Prostate gland (tissue), 2 donors: ENCODE data around the gene ITGBL1. TPM values are rescaled to one million over a fixed set of nuclear protein-coding genes. Genes with fewer than 3 reads are reported as not detected.

Experiments used
- DNase-seq: peaks from one replicate; pipeline ENCODE4 v3.0.0-alpha.2; 2019; ENCODE audit warnings: low spot score
- H3K27ac ChIP-seq, 2 donors: fragments of 200-600 bp; sonication (generic); 2 replicates each; pipeline ENCODE4 v1.5.1; 2017 to 2019
- H3K27me3 ChIP-seq: fragments of 200-600 bp; sonication (generic); replicated peaks from 2 replicates; pipeline ENCODE4 v1.5.1; 2019; ENCODE audit not compliant: insufficient read depth
- H3K36me3 ChIP-seq, 2 donors: fragments of 200-600 bp; sonication (generic); 1 replicate in 1 of 2; 2 replicates in 1 of 2; pipeline versions ENCODE4 v1.5.1 to v1.8.1; 2017 to 2019
- H3K4me1 ChIP-seq: fragments of 200-600 bp; sonication (generic); replicated peaks from 2 replicates; pipeline ENCODE4 v1.5.1; 2019
- H3K4me3 ChIP-seq, 2 donors: fragments of 200-600 bp; sonication (generic); 2 replicates each; pipeline ENCODE4 v1.5.1; 2017 to 2019
- H3K9me3 ChIP-seq: fragments of 200-600 bp; sonication (generic); 2 replicates; pipeline ENCODE4 v1.5.1; 2017
- CTCF ChIP-seq, 4 experiments: fragments of 200-600 bp in 2 of 4; fragments of 450-650 bp in 2 of 4; sonication (generic) in 2 of 4; IDR thresholded peaks; 1 replicate in 3 of 4; 2 replicates in 1 of 4; pipeline ENCODE4 v1.5.1; 2016 to 2019; ENCODE audit warnings: antibody characterized with exemption in 4 of 4, mild to moderate bottlenecking in 2 of 4, moderate library complexity in 2 of 4
- POLR2A ChIP-seq: fragments of 450-650 bp; IDR thresholded peaks from one replicate; pipeline ENCODE4 v1.6.1; 2016; ENCODE audit warnings: antibody characterized with exemption, mild to moderate bottlenecking
- POLR2AphosphoS5 ChIP-seq: sonication (generic); formaldehyde crosslinking; IDR thresholded peaks from one replicate; pipeline ENCODE4 v1.6.1; 2017; ENCODE audit warnings: antibody characterized with exemption
- WGBS: methylation state at CpG from one replicate; pipeline ENCODE4 v1.1.5; 2018; 5-methylcytosine and 5-hydroxymethylcytosine counted together
- intact Hi-C: fragments of 100-400 bp; cut with DNase I; formaldehyde crosslinking; loops from one replicate; pipeline ENCODE4 v1.14.2; 2022
- total RNA-seq, 2 donors: library from RNA; depleted of rRNA; stranded (reverse); fragments of >200 nt; gene quantifications; one replicate each; pipeline ENCODE4 v1.1.0, GENCODE V29; 2016

Gene ITGBL1
- total RNA-seq, 2 donors from 2014 or later = 0.09 to 9.0 TPM

GRCh38 chr13:101457176-101457575 lies 4.7 kb downstream of the ITGBL1 start:
- WGBS = 85% methylated on average over 2 of the region's 2 CpGs
- Histone ChIP-seq H3K4me3 (no peak overlapping the region), H3K9me3 (no peaks in the 10 kb centered on the region), H3K4me1 (no peaks in the 10 kb centered on the region), H3K27me3 (no peaks in the 10 kb centered on the region), H3K36me3 (no peaks in the 10 kb centered on the region), H3K27ac (no peak overlapping the region)
- TF ChIP-seq POLR2AphosphoS5 = no peak
- no peak for TF ChIP-seq CTCF (IDR thresholded peaks at IDR 0.05)
- no peak for TF ChIP-seq POLR2A
- intact Hi-C loops = no loop called here
- DNase-seq = no peak

DNA sequence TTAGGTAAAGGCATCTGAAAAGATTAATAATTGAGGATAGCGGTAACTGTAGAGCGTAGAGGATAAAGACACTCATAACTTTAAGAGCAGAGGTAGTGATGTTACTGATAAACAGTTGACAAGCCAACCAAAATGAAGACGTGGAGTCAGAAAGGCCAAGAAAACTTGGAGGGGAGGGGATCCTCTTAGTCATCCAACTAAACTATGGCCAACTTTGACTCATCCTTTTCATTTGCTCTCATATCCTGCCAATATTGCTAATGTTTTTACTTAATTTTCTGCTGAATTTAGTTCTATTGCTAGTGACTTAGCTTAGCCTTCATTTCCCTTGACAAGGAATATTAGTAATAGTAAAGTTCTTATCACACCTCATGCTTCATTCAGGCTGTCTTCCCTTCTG lies 13.4 kb downstream of the ITGBL1 start:
- H3K36me3 ChIP-seq = no peaks in the 10 kb centered on the region
- no peaks in the 10 kb centered on the region for H3K9me3 ChIP-seq
- WGBS = 72% methylated on average over 3 of the region's 3 CpGs
- no peaks in the 10 kb centered on the region for H3K27me3 ChIP-seq
- no peak for TF ChIP-seq CTCF (IDR thresholded peaks at IDR 0.05)
- TF ChIP-seq POLR2AphosphoS5 = no peak
- no peak for TF ChIP-seq POLR2A
- no peak for DNase-seq
- intact Hi-C loops = no loop called here
- H3K4me1 ChIP-seq = no peaks in the 10 kb centered on the region
- H3K4me3 ChIP-seq = no peak overlapping the region
- no peak overlapping the region for H3K27ac ChIP-seq

GRCh38 chr13:101467415-101467814 lies 14.9 kb downstream of the ITGBL1 start:
- intact Hi-C loops = no loop called here

GRCh38 chr13:101473458-101473857 lies 21.0 kb downstream of the ITGBL1 start:
- WGBS = 81% methylated on average over 2 of the region's 2 CpGs
- no peak overlapping the region for H3K27ac ChIP-seq
- no peak for DNase-seq
- TF ChIP-seq POLR2AphosphoS5 (no peak), CTCF (IDR thresholded peaks at IDR 0.05) (no peak)
- H3K4me3 ChIP-seq = no peak overlapping the region
- H3K4me1 ChIP-seq = no peaks in the 10 kb centered on the region
- intact Hi-C loops = no loop called here
- no peaks in the 10 kb centered on the region for H3K9me3 ChIP-seq
- no peaks in the 10 kb centered on the region for H3K27me3 ChIP-seq
- no peaks in the 10 kb centered on the region for H3K36me3 ChIP-seq

More at GRCh38 chr13:101467415-101467814, 14.9 kb downstream of the ITGBL1 start:
- Histone ChIP-seq H3K4me3 (no peak overlapping the region), H3K9me3 (no peaks in the 10 kb centered on the region), H3K4me1 (no peaks in the 10 kb centered on the region), H3K36me3 (no peaks in the 10 kb centered on the region), H3K27ac (no peak overlapping the region), H3K27me3 (no peaks in the 10 kb centered on the region)
- DNase-seq = no peak
- TF ChIP-seq CTCF (IDR thresholded peaks at IDR 0.05) (no peak), POLR2AphosphoS5 (no peak), POLR2A (no peak)
- 54% methylated on average over 4 of the region's 4 CpGs for WGBS

DNA sequence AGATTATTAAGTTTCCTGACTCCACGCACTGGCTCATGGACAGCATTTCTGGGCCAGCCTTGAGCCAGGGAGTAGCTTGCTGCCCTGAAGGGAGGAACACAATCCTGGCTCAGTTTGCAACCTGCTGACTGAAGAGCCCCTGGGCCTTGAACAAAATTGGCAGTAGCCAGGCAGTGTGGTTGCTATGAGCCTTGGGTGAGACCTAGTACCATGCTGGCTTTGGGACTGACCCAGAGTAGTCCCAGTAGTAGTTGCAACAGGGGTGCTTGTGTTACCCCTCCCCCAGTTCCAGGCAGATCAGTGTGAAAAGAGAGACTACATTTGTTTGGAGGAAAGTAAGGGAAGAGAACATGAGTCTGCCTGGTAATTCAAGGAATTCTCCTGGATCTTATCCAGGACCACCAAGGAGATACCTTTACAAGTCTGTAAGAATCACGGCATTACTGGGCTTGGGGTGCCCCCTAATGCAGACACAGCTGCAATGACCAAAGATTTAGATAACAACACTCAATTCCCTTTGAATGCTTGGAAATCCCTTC lies 22.0 kb downstream of the ITGBL1 start:
- DNase-seq = no peak
- Histone ChIP-seq H3K9me3 (no peaks in the 10 kb centered on the region), H3K4me3 (no peak overlapping the region), H3K4me1 (no peaks in the 10 kb centered on the region), H3K27ac (no peak overlapping the region), H3K27me3 (no peaks in the 10 kb centered on the region), H3K36me3 (no peaks in the 10 kb centered on the region)
- intact Hi-C loops = no loop called here
- WGBS = 50% methylated on average over 2 of the region's 2 CpGs
- TF ChIP-seq POLR2AphosphoS5 (no peak), CTCF (IDR thresholded peaks at IDR 0.05) (no peak), POLR2A (no peak)
